Stimulated activated CD8-positive, alpha-beta memory T cell treated with anti-CD3 and anti-CD28 coated beads, Interleukin-7, amount 100 ng/mL, for 4 hours (primary cell): ENCODE measurements around the gene DYSF.

ENCODE experiments used
- DNase-seq, 2 donors: peaks; one replicate each; pipeline ENCODE4 v3.0.0-alpha.2; 2020; ENCODE audit warnings: low read depth in 2 of 2

The DYSF gene

DNA sequence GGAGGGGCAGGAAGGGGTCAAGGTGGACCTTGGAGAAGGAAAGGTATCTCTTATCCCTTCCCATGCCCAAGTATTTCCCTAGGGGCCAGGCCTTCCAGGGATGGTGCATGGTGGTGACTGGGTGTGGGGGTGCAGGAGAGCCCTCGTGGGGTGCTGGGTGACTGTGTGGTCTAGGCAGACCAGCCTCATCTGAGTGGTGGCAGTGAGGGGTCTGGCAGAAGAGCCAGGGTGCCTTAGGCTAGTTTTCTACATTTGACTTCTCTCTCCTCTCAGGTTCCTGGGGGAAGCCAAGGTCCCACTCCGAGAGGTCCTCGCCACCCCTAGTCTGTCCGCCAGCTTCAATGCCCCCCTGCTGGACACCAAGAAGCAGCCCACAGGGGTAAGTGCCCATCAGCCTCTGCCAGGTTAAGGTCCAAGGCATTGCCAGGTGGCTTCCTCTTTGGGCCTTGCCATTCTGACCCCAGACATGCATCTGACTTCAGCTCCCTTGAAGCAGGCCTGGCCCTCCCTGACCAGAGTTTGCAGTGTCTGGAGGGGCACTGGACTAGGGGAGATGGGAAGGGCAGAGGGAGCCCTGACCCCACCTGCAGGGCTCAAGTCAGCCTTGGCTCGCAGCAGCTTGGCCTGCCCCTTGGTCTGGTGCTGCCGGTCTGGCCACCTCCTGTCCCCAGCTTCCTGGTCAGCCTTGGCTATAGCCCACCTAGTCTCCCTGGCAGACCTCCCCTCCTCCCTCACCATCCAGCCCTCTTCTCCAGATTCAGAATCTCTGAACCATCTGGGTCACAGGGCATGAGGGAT lies 49.8 kb downstream of the DYSF start:
- no peak for DNase-seq

DNA sequence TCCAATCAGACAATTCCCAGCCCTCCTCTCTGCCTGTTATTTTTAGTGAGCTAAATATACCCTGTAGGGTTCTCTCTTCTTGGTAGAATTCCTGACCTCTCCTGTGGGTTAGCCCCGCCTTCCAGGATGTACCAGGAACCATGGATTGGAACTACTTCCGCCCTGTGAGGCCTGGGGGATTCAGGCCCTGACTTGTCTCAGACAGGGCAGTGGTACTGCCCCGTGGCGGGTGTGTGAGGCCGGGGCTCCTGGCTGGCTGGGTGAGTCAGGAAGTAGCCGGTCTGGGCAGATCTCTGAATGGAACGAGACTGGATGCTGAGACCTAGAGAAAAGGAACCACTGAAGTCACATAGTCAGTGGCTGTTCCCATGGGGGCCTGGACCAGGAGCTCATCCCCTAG lies 50.5 kb downstream of the DYSF start:
- DNase-seq = no peak

DNA sequence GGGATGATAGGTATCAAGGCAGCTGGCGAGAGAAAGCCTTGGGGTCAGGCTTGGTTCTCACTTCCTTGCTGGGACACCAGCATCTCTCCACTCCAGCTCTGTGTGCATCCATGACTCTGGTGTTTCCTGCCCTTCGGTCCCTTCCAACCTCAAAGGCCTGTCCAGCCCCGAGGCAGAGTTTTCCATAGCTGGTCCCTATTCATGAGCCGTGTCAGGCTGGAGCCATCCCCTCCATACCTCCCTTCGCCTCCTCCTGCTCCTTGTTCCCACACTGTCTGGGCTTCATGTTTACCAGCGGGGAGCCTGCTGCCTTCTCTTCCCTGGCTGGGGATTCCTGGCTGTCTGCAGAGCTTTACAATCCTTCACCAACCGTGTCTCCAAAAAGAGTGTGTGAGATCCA lies 51.2 kb downstream of the DYSF start:
- DNase-seq = no peak

DNA sequence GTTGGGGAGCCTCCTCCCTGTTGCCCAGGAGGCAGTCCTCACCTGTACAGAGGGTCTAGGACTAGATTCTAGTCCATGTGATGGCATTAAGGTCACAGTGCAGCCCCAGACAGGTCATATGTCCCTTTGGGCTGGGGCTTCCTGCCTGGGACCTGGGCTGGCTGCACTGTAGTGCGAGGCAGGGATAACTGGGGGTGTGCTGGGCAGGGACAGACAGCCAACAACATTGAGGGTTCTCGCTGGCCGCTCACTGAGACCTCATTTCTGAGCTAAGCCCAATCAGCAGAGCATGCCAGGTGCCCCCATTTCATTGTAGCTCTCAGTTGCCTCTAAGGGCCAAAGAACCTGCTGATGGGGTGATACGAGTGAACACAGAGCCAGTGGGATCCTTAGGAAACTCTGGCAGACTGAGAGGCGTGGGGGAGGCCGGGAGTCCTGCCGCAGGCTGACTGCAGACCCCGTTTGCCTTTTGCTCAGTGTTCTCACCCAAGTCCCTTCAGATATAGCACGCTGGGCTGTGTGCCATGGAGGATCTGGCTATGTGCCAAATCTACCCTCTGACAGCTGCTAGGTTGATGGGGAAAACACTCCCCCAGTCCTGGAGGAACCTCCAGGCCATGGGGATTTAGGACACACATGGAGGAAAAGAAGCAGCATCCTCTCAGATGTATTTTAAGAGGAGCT lies 51.9 kb downstream of the DYSF start:
- DNase-seq = no peak

DNA sequence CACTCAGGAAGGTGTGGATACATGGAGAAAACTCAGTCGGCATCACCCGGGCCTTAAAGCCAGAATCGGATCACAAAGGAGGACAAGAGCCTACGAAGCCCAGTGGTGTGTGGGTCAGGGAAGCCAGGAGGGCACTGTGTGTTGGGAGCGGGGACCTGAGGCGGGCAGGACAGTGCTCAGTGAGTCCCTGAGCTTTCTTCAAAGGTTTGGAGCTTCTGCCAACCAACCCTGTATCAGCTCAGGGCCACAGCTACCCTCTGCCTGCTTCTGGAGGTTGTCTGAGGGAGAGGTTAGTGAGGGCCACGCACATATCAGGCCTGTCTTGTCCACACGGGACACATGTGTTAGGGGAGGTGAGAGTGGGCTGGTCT lies 52.4 kb downstream of the DYSF start:
- no peak for DNase-seq

DNA sequence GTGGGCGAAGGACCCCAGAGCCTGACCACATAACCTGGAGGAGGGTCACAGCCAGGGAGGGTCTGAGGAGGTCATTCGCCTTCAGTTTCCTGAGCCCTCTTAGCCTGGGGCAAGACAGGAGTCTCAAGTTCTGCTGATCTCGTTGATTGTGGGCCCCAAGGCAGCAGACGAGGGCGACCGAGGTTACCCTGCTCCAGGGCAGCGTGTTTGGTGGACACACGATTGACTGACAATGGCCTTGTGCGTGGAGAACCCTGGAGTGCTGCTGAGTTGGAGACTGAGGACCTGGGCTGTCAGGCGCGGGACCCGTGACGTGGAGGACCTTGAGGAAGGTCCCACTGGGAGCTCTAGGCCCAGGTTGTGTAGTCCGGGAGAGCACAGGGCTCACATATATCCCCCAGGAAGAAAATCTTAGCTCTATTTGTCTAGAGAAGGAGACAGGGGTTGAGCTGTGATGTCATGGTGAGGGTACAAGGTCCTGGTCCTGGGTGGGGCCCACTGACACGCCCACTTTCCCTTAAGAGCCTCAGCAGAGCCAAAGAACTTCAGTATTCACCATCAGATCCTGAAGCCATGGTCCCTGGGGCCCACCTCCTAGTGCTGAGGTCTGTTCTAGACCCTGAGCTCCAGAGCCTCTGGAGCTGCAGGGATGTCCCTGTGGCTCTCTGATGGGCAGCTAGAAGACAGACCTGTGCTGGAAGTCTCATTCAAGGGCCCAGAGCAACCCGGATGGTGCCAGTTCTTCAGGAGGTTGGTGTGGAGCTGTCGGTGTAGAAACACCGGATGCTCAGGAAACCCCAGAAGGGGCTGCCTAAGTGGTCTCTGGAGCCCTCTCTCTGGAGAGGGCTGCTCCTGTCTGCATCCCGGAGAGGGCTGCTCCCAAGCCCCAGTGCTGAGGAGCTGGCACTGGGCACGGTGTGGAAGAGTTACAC lies 53.1 kb downstream of the DYSF start:
- no peak for DNase-seq

DNA sequence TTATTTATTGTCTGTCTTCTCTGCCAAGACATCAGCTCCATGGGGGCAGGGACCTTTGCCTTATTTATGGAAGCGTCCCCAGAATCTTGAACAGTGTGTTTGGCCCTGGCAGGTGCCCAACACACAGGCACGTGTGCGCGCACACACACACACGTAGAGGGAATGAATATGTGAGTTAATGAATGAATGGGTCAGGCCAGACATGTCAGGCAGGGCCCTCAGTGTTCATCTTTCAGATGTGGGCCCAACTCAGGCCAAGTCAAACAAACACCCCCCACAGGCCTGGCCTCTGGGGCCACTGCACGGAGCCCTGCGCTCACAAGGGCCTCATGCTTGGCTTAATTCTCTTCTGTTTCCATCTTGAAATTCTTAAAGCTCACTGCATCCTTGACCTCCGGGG lies 54.1 kb downstream of the DYSF start:
- no peak for DNase-seq

DNA sequence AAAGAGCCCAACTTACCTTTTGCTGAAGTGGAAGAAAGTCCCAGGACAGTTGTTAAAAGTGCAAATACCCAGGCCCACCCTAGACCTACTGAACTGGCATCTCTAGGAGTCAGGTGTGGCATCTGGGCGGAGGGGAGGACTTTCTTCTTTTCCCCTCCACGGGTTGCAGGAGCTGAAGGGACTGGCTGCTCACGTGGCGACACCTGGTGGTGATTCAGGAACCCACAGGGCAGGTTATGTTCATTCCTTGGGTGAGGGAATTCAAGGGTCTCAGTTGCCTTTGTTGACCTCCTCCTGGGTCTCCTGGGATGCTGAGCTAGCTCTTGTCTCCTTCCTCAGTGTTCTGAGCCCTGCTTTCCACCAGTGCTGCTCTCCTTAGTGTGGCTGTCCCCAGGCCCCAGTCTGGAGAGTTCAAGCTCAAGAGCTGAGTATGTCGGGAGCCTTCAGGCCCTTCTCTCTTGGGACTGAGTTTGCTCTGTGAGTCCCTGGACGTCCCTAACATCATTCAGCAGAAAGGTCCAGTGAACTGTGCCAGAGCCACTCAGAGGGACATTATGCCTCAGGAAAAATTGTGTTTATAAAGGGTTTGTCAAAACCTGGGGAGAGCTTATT lies 56.9 kb downstream of the DYSF start:
- DNase-seq = peak; percentile 34 to 46

DNA sequence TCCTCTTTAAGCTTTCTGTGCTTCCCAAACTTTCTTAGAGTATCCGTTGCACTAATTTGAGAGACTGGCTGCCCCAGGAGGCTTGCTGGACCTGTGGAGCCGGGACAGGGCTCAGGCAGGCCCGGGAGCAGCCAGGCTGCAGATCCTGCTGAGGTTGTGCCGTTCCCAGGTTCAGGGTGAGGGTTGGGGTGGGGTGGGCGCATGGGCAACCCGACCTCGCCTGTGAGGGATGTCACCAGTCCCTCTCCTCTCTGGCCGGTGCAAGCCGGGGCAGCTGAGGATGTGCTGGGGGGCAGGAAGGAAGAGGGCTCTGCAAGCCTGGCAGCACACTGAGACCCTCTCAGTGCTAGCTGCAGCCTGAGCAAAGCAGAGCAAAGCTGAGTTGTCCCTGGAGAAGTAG lies 57.6 kb downstream of the DYSF start:
- no peak for DNase-seq

DNA sequence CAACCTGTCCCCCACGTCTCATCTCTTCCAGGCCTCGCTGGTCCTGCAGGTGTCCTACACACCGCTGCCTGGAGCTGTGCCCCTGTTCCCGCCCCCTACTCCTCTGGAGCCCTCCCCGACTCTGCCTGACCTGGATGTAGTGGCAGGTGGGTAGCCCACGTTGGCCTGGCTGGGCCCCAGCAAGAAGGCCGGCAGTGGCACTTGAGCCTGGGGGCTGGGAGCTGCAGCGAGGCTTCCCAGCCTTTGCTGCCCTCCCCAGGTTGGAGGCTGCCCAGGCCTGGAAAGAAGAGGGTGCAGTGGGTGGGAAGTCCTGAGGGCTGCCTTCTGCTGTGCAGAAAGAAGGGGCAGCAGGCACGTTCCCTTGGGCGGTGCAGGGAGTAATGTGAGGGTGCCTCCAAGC lies 58.4 kb downstream of the DYSF start:
- DNase-seq = no peak

DNA sequence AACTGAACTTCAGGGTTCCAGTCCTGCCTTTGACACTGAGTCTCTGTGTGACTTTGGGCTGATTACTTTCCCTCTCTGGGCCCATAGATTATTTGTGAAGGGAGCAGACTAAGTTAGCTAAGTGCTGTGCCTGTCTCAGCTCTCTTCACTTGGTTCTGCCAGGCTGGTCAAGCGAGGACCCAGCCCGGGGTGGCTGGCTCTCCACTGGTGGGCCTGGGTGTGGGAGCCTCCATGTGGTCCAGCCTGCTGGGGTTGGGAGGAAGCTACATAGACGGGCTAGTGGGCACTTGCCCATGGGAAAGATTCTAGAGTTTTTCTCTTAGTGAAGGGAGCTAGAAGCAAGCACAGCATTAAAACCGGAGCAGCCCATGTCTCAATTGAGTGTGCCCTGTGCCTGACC lies 59.0 kb downstream of the DYSF start:
- no peak for DNase-seq

DNA sequence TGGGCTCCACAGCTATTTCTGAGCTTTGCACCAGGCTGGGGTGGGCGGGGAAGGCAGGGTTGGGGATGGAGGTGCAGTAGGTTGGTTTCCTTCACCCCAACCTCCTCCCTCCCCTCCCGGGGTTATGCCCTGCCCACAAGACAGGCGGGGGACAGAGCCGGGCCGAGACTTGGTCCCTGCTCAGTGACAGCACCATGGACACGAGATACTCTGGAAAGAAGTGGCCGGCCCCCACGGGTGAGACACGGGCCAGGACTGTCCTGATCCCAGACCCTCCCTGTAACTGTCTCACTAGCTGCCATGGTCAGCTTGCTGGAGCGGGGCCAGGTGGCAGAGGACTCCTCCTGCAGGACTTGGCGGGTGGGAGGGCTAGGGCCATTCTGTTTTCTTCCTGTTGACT lies 59.7 kb downstream of the DYSF start:
- no peak for DNase-seq

DNA sequence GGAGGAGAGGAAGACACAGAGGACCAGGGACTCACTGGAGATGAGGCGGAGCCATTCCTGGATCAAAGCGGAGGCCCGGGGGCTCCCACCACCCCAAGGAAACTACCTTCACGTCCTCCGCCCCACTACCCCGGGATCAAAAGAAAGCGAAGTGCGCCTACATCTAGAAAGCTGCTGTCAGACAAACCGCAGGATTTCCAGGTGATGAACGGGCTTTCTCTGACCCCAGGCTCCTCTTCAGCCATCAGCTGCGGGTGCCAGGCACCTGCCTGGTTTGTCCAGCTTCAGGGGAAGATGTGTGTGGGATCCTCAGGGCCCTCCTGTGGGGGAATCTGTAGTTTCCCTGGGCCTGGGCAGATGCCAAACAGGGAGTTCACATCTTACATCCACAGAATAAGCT lies 60.4 kb downstream of the DYSF start:
- DNase-seq = no peak

DNA sequence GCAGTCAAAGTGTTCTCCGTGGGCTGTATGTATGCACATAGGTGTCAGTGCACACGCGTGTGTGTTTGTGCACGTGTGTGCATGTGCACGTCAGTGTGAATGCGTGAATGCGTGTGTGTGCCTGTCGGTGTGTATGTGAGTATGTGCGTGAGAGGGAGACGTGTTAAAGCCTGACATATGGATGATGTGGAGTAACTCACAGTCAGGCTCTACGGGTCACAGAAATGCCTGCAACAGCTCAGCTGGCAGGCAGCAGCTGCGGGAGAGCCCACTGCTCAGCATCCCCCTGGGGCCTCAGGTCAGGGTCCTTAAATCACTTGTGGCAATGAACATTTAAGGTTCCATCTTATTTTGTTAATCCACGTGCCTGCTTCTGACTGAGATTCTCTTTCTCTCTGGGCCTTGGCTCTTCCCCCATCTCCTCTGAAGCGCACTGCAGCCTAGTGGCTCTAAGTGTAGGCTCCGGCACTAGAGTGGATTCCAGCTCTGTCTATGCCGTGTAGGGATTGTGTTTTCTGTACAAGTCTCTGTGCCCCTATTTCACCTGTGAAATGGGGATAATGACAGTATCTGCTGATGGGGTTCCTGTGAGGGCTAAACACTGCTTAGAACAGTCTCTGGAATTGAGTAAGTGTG lies 63.0 kb downstream of the DYSF start:
- no peak for DNase-seq

DNA sequence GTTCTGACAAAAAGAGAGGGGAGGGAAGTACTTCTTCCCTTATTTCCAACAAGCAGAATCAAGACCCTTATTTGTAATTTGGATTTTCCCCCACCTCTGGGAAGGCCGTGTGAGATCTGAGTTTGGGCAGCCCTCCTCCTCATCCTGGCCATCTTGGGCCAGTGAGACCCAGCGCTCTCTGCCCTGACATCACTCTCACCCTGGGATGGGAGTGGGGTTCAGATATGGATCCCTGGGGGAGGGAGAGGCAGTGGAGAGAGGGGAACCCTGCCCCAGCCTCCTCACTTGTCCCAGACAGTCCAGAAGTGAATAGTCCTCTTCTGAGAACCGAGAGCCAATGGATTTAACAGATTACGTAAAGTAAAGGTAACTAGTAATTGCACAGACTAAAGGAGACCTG lies 64.5 kb downstream of the DYSF start:
- no peak for DNase-seq

DNA sequence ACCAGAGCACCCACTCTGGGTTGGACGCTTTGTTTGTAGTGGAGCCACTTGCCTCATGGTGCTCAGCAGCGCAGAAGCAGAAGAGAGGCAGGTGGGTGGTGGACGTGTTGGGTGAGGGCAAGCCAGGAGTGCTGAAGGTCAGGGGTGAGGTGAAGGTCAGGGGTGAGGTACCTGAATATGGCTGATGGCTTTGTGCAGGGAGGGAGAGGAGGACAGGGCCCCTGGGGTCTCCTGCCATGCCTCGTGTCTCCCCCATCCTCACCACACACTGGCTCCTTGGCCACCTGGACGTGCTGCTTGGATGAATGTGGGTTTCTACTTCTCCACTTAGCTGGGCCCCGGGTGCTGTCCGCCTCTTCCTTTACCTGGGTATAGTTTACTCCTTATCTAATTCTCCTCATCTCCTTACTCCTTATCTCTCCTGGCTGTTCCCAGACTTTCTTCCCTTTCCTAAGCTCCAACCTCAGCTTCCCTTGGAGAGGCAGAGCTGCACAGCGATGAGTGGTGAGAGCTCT lies 68.1 kb downstream of the DYSF start:
- DNase-seq = no peak

DNA sequence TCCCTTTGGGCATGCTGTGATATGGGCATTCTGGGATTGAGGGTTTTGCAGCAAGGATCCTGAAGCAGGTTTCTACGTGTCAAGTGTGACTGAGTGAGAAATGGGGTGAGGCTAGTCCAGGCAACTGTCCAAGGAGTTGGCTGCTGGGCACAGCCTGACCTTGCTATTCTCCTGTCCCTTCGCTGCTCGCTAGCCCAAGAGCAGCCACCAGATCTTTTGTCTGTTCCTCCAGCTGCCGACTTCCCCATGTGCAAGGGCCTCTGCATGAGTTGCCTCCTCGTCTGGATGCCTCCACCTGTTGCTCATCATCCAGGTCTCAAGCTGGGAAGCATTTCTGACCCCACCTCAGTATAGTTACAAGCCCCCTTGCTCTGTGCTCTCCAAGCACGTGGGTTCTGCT lies 71.1 kb downstream of the DYSF start:
- no peak for DNase-seq

DNA sequence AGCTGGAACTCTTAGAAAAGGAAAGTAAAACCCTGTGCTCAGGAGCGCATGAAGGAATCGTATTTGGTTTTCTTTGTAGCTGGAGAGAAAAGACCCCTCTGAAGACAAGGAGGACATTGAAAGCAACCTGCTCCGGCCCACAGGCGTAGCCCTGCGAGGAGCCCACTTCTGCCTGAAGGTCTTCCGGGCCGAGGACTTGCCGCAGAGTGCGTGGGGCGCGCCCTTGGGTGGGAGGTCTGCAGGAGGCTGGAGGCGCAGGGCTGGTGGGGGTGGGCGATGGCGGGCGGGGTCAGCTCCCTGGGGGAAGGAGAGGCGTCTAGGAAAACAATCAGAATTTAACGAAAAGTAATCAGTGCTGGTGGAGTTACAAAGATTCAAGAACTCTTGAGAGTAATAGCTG lies 72.8 kb downstream of the DYSF start:
- no peak for DNase-seq

DNA sequence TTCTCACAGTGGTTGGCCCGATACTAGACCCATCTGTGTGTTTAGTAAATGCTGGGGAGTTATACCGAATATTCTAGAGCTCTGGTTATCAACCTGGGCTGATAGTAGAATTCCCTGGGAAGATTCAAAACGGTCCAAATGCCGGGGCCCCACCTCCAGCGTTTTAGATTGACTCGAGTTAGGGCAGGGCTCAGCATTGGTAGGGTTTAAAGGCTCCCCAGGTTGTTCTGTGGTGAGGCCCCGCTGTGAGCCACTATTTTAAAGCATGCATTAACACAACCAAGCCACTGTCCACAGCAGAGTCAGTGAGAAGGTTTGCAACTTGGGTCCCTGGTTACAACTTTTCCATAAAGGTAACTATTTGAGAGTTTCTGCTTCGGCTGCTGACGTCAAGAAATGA lies 73.6 kb downstream of the DYSF start:
- DNase-seq = no peak

DNA sequence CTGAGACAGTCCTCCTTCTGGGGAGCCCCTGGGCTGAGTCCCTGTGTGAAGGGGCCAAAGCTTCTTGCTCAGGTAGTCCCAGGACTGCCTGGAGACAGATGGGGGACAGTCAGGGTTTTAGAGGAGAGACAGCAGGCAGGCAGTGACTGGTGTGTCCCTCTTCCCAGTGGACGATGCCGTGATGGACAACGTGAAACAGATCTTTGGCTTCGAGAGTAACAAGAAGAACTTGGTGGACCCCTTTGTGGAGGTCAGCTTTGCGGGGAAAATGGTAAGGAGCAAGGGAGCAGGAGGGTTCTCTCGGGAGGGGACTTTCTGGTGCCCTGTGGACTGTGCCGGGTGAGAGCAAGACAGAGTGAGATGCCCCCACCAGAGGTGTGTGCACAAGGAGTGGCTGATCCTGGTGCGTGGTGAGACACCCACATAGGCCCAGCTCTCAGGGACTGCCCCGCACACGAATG lies 74.8 kb downstream of the DYSF start:
- no peak for DNase-seq

DNA sequence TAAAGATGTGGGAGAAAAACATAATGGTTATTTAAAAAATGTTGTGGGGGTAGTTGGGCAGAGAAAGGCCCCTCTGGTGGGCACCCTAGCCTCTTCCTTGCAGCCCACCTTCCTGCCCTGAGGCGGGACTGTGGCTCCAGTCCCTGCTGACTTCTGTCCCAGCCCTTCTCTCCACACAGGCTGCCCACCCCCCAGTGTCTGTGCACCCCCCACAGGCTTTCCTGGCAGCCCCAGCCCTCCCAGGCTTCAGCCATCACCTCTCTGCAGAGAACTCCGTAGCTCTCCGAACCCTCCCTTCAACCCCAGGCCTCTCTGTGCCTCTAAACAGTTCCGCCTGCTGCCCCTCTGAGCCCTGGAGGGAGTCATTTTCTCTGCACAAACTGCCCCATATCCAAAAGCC lies 75.4 kb downstream of the DYSF start:
- no peak for DNase-seq
